Coronary artery (tissue), 2 donors: ENCODE results near the gene FBN3.
A peak's percentile ranks its signal among the peaks of the same experiment; 100 is the strongest.

Experiments used
- DNase-seq: peaks from one replicate; pipeline ENCODE4 v3.0.0-alpha.2; 2017; ENCODE audit warnings: low spot score
- H3K27ac ChIP-seq, 2 donors: fragments of 200-600 bp; sonication (generic); one replicate each; pipeline ENCODE4 v1.5.1; 2016 to 2019
- H3K4me3 ChIP-seq: fragments of 200-600 bp; sonication (generic); 2 replicates; pipeline ENCODE4 v1.5.1; 2016; ENCODE audit warnings: mild to moderate bottlenecking, moderate library complexity
- TF ChIP-seq, protein P1 (sequence below): fragments of 200-600 bp; sonication (generic); IDR thresholded peaks from one replicate; pipeline ENCODE4 v1.5.1; 2019; ENCODE audit warnings: antibody characterized with exemption

FBN3 gene

DNA sequence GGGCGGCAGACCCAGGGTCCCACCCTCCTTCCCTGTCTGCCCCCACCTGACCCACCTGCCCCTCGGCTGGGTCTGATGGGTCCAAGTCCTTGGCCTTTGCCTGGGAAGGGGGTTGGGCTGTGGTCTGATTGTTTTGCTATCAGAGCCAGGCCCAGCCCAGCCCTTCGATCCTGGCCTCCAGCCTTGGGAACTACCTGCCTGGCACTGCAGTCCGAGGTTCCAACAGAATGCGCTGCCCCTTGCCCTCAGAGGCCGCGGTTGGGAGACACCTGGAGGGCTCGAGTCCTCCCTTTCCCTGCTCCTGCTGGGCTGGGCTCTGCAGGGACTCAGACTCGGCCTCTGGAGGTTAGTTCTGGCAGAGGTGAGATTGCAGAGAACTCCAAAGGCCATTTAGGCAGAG lies 95.2 kb downstream of the FBN3 start:
- no peak for DNase-seq
- Histone ChIP-seq H3K4me3 (no peak overlapping the region), H3K27ac (no peak overlapping the region)
- TF ChIP-seq, protein P1, sequence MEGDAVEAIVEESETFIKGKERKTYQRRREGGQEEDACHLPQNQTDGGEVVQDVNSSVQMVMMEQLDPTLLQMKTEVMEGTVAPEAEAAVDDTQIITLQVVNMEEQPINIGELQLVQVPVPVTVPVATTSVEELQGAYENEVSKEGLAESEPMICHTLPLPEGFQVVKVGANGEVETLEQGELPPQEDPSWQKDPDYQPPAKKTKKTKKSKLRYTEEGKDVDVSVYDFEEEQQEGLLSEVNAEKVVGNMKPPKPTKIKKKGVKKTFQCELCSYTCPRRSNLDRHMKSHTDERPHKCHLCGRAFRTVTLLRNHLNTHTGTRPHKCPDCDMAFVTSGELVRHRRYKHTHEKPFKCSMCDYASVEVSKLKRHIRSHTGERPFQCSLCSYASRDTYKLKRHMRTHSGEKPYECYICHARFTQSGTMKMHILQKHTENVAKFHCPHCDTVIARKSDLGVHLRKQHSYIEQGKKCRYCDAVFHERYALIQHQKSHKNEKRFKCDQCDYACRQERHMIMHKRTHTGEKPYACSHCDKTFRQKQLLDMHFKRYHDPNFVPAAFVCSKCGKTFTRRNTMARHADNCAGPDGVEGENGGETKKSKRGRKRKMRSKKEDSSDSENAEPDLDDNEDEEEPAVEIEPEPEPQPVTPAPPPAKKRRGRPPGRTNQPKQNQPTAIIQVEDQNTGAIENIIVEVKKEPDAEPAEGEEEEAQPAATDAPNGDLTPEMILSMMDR, result no peak

DNA sequence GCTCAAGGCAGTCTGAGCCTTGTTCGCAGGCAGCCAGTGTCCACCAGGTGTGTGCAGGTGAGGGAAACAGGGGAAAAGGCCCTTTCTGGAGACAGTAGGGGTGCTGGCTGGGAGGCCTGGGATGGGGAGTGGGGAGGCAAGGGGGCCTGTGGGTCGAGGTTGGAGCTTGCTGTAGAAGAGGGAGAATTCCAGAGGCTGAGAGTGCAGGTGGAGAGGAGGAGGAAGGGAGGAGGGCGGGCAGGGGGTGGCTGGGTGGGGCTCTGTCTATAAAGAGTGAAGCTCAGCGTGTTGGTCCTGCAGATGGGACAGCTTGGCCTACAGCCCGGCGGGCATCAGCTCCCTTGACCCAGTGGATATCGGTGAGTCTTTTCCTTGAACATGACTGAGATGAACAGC lies 96.9 kb downstream of the FBN3 start, which contains the start of gene CCL25:
Gene CCL25, plus strand, starts transcription at position 297 of the 396 bp plus-strand sequence. CDS start 290 bp downstream, outside the sequence.
- DNase-seq, result no peak
- H3K27ac ChIP-seq, result no peak within 1 kb of the TSS
- no peak within 1 kb of the TSS for H3K4me3 ChIP-seq
- TF ChIP-seq, protein P1, result no peak

DNA sequence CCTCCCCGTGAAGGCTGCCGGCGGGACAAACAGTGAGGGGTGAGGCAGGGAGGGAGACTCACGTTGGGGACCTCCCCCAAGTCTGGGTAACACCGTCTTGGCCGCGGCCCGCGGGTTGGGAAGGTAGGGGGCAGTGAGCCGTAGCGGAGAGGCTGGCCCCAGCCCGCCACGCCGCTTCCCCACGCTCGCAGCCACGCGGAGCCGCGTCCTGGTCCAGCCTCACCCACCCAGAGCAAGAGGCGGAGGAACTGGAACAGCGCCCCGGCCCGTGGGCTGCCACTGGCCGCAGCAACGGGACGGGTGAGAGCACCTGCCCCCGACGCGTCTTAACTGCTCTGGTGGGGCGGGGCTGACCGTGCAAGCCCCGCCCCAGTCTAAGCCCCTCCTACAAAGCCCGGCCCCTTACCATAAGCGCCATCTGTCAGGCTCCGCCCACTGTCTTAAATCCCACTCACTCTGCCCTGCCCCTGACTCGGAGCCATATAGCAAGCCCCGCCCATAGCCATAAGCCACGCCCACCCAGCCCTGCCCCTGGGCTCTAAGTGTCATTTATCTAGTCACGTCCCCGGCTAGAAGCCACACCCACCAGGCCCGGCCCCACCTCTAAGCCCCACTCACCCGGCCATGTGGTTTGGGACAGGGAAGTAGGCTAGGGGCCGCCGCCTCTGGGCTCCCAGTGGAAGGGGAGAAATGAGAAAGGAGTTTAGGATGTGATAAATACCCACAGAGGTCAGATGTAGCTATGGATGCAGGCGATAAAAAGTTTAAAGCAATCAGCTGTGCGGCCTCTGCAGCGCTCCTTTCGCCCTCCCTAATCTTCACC lies 98.9 kb downstream of the FBN3 start:
- TF ChIP-seq, protein P1, result no peak
- Histone ChIP-seq H3K27ac (no peak overlapping the region), H3K4me3 (peak overlapping the region; percentile 51)
- no peak for DNase-seq

DNA sequence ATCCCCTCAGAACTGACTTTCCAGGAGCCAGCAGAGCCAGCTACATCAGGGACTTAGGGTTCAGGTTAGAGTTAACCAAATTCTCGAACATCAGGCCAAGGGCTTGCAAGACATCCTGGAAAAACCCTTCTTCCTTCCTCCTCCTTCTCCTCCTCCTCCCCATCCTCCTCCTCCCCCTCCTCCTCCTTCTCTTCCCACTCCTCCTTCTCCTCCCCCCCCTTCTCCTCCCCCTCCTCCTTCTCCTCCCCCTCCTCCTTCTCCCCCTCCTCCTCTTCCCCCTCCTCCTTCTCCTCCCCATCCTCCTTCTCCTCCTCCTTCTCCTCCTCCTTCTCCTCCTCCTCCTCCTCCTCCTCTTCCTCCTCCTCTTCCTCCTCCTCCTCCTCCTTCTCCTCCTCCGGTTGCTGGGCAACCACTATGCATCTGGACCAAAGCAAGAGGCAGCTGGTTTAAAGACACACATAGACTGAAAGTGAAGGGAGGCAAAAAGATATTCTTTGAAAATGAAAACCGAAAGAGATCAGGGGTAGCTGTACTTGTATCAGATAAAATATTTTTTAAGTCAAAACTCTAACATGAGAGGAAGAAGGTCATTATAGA lies 102.7 kb downstream of the FBN3 start:
- no peak for DNase-seq
- Histone ChIP-seq H3K27ac (no peak overlapping the region), H3K4me3 (no peak overlapping the region)
- TF ChIP-seq, protein P1, result no peak

DNA sequence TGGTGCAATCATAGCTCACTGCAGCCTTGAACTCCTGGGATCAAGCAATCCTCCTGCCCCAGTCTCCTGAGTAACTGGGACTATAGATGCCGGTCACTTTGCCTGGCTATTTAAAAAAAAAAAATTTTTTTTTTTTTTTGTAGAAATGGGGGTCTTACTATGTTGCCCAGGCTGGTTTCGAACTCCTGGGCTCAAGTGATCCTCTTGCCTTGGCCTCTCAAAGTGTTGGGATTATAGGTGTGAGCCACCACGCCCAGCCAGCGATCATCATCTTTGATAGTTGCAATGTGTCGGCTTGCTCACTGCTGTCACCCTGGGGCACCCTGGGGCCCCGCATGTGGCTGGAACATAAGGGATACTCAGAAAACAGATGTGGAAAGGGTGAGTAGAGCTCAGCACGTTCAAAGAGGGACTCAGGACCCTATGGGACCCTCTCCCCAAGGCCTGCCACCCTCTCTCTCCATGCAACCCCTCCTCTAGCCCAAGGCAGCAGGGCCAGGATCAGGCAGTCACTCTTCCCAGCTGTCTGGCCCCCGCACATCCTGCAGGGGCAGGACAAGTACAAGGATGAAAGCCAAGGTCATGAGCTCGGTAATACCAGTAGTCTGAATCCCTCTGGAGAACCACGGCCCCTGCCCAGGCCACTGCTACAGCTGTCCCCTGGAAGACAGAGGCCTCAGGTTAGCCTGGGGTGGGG lies 103.4 kb downstream of the FBN3 start:
- Histone ChIP-seq H3K27ac (no peak overlapping the region), H3K4me3 (no peak overlapping the region)
- no peak for DNase-seq
- TF ChIP-seq, protein P1, result no peak

DNA sequence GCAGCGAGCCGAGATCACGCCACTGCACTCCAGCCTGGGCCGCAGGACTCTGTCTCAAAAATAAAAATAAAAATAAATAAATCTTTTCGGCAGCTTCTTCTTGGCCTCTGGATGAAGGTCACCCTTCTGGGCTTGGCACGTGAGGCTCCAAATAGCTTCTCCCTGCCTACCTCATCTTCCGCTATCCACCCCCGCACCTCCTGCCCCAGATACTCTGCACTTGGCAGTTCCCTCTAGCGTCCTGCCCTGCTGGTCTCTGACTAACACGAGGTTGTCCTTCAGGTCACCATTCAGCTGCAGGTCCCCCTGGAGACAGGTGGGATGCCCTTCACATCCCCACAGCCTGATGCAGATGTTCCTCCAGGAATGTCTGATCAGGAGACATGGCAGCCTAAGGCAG lies 105.4 kb downstream of the FBN3 start:
- Histone ChIP-seq H3K27ac (no peak overlapping the region), H3K4me3 (no peak overlapping the region)
- TF ChIP-seq, protein P1, result no peak
- no peak for DNase-seq
